22Rv1 (cell line): Measurements from ENCODE around the gene DCLRE1C.

Source experiments
- CTCF ChIP-seq: fragments of 450-650 bp; IDR thresholded peaks from 2 replicates; pipeline ENCODE4 v1.5.1; 2017; ENCODE audit warnings: mild to moderate bottlenecking
- ZFX ChIP-seq: fragments of 450-650 bp; IDR thresholded peaks from 2 replicates; pipeline ENCODE4 v1.6.1; 2017; ENCODE audit warnings: antibody characterized with exemption, borderline replicate concordance

- TF ChIP-seq CTCF: no peak
- no peak for TF ChIP-seq ZFX
Measured at GRCh38 chr10:14880229-14880628, 73.7 kb downstream of the DCLRE1C start.
